Fibroblast of villous mesenchyme (primary cell): Measurements from ENCODE around the gene GABRQ. TPM values are rescaled to one million over a fixed set of nuclear protein-coding genes. Genes with fewer than 3 reads are reported as not detected.
A peak's percentile ranks its signal among the peaks of the same experiment; 100 is the strongest.

ENCODE experiments used
- DNase-seq: peaks from one replicate; pipeline ENCODE4 v3.0.0-alpha.2; 2010; ENCODE audit warnings: low read depth
- H3K4me3 ChIP-seq: 2 replicates; pipeline ENCODE4 v1.5.1; 2011; ENCODE audit warnings: low read depth, mild to moderate bottlenecking, low read length
- total RNA-seq: library from RNA; depleted of rRNA; stranded (reverse); fragments of >200 nt; gene quantifications from 2 replicates; pipeline ENCODE4 v1.2.3, GENCODE V29; 2012
- TF ChIP-seq, protein P1 (sequence below): IDR thresholded peaks from 2 replicates; pipeline ENCODE4 v1.5.1; 2012; ENCODE audit warnings: low read depth, mild to moderate bottlenecking, low read length; ENCODE audit not compliant: insufficient read depth

The GABRQ gene
- total RNA-seq = under 0.01 TPM in 1 of 2 replicates, not detected in the other

DNA sequence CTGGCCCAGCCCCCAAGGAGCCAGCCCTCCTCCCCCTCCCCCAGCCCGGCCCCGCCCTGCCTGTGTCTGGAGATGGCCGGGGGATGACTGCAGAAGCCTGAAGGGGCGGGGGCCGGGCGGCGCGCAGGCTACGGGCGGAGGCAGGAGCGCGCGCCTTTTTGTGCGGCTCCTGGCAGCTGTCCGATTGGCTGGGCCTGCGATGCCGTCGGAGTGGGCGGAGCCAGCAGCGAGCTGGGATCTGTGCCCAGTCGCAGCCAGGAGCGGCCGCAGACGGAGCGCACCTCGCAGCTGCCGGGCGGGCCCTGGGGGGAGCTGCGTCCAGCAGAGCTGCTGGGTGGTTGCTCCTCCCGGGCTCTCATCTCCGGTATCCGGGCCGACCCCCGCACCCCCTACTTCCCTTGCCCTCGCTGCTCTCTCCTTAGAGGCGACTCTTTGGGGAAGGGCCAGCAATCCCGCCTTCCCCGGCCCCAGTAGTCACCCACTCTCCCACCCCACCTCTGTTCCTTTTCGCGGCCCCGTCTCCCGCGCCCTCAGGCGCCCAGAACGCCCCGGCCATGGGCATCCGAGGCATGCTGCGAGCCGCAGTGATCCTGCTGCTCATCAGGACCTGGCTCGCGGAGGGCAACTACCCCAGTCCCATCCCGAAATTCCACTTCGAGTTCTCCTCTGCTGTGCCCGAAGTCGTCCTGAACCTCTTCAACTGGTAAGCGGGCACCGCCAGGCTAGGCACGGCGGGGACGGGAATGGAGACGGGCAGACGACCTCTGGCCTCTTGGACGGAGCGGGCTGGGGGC is at the start of gene GABRQ:
GABRQ (plus strand) TSS at position 247 of the 794 bp plus-strand sequence; CDS start at position 555, 308 bp downstream.
- peak; percentile 1 for DNase-seq
- H3K4me3 ChIP-seq = no peak within 1 kb of the TSS
- TF ChIP-seq, protein P1, sequence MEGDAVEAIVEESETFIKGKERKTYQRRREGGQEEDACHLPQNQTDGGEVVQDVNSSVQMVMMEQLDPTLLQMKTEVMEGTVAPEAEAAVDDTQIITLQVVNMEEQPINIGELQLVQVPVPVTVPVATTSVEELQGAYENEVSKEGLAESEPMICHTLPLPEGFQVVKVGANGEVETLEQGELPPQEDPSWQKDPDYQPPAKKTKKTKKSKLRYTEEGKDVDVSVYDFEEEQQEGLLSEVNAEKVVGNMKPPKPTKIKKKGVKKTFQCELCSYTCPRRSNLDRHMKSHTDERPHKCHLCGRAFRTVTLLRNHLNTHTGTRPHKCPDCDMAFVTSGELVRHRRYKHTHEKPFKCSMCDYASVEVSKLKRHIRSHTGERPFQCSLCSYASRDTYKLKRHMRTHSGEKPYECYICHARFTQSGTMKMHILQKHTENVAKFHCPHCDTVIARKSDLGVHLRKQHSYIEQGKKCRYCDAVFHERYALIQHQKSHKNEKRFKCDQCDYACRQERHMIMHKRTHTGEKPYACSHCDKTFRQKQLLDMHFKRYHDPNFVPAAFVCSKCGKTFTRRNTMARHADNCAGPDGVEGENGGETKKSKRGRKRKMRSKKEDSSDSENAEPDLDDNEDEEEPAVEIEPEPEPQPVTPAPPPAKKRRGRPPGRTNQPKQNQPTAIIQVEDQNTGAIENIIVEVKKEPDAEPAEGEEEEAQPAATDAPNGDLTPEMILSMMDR = no peak

DNA sequence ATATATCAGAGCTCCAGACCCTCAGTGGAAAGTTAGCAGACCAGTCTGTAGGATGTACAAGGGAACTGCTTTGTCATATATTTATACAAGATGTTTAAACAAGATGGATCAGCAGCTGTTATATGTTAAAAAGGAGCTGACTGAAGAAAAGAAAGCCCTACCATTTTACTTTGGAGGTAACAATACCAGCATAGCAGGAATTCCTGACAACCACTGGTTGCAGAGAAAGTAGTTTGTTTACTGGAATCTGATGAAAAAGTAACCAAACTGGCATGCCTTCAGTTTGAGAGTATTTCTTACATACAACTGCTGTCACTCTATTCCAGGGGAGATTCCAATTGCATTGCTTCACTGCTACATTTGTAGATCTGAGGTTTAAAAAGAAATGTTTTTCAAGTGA is 49.5 kb upstream of the GABRQ start:
- H3K4me3 ChIP-seq = no peak overlapping the region
- no peak for DNase-seq
- TF ChIP-seq, protein P1 = no peak

DNA sequence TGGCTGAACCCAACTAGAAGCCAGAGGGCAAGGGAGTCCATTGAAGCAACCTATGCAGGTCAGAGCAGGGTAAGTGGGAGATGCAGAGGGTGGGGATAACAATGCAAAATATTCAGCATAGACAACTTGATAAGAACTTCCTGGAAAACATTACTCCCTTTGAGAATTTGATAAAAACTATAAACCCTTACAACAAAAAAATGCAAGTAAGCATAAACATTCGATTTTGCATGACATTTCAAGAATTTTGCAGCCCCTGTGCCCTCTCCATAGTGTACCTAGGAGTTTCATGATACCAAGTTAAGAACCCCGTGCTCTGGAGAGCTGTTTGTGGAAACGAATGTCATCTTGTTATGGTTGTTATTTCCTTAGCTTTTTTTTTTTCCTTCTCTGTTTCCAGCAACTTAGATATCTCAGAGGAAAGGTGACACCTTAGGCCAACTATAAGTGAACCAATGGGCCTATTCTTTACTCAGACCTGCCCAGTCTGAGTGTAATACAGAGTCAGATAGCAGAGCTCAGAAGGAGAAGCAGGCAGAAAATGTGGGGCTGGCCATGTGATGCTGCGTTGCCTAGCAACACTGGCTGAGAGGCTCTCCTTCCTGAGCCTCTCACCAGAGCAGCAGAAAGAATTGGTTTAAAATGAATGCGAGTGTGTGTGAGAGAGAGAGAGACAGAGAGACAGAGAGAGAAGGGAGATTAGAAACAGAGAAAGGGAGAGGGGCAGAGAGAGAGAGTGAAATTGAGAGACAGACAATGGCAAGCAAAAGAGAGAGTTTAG is 36.7 kb upstream of the GABRQ start:
- H3K4me3 ChIP-seq = no peak overlapping the region
- no peak for DNase-seq
- TF ChIP-seq, protein P1 = no peak

DNA sequence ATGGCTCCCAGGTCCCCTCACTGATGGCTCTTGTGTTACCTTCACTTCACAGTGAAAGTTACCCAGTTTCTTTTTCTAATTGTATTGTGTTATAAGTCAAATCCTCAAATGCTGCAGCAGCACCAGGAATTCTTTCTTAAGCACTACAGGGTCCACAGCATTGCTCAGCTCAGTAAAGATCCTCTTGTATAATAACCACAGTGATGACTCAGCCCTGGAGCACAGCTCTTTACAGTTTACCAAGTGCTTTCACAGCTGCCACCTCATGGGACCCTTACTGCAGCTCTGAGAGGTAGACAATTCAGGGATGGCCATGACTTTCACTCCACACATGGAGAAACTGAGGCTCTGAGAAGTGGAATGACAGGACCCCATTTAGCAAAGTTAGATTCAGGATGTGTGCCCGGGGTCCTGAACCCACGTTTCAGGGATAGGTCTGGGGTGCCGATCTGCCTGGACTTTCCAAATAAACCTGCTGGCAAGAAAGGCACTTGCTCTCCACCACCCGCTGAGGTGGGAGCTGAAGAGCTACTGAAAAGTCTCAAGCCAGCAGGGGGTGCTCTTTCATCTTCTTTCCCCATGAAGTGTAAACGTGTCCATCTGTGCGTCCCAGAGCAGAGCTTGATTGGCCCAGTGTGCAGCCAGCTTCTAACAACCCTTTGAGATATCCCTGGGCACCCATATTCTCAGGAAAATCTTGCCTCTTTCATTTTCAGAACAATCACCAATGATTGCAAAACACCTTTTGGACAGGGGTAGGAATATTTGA is 35.7 kb upstream of the GABRQ start:
- TF ChIP-seq, protein P1 = no peak
- DNase-seq = no peak

DNA sequence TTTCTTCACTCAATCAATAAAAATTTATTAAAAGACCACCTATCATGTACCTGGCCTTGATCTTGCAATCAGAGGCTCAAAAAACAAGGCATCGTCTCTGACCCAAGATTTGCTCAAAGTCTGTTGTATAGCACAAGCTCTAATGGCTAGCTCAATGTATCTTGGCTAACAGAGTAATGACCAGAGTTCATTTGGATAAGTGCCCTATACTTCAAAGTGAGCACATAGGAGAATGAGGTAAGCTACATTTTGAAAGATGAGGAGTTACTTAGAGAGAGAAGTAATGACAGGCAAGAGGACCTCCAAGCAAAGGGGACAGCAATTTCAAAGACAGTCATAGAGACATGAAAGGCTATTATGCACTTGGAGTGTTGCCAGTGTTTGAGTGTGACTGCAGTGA is 22.9 kb upstream of the GABRQ start:
- no peak overlapping the region for H3K4me3 ChIP-seq
- TF ChIP-seq, protein P1 = no peak
- no peak for DNase-seq

More for the DNA sequence above, 35.7 kb upstream of the GABRQ start:
- no peak overlapping the region for H3K4me3 ChIP-seq

DNA sequence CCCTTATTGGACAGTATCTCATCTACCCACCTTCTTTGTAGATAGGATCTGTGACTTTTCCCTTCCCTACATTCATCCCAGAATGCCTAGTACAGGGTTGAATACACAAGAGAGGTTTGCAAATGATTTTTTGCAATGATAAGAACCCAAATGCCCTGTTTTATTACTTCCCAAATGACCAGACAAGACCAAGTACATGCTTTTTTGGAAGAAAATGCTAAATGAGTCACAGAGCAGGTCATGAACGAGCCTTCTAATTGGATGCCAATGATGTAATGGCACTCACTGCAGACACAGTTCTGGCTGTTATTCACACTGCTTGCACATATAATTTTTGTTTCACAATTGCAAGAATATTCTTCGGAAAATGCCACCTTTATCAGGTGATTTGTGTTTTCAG is 17.8 kb upstream of the GABRQ start:
- DNase-seq = no peak
- no peak overlapping the region for H3K4me3 ChIP-seq
- TF ChIP-seq, protein P1 = no peak
